WTC11 (cell line): ENCODE measurements around the gene SERTAD1. TPM values are rescaled to one million over a fixed set of nuclear protein-coding genes. Genes with fewer than 3 reads are reported as not detected.
"Not testable (repeated sequence)": the region's sequence is repeated elsewhere in the genome, so short reads cannot be mapped to it uniquely, and the experiment has no call there.

Source experiments
- ATAC-seq: fragments of 200-7000 bp; cut with Tn5 transposase; 2 replicates; pipeline ENCODE4 v1.10.0; 2021; ENCODE audit warnings: mild to moderate bottlenecking, moderate library complexity
- CTCF ChIA-PET: fragments of 300-600 bp; sonication (Branson Sonifier 250); formaldehyde crosslinking; loops from one replicate; lab custom pipeline; 2021; ENCODE audit warnings: antibody characterized with exemption; lab: Charles Lee
- POLR2A ChIA-PET: fragments of 350-600 bp; sonication (Branson Sonifier 250); formaldehyde crosslinking; loops from one replicate; lab custom pipeline; 2021; ENCODE audit warnings: antibody characterized with exemption; lab: Charles Lee
- DNase-seq: peaks from one replicate; pipeline ENCODE4 v3.0.0; 2021; ENCODE audit warnings: low spot score
- H3K27ac Mint-ChIP-seq: 2 replicates; pipeline ENCODE4 v1.8.0; 2021; ENCODE audit warnings: mixed read lengths
- H3K27me3 Mint-ChIP-seq: 2 replicates; pipeline ENCODE4 v1.8.0; 2021; ENCODE audit warnings: low read depth, mild to moderate bottlenecking, moderate library complexity, mixed read lengths
- H3K36me3 Mint-ChIP-seq: 2 replicates; pipeline ENCODE4 v1.8.0; 2021; ENCODE audit warnings: mixed read lengths
- H3K4me1 Mint-ChIP-seq: 2 replicates; pipeline ENCODE4 v1.8.0; 2022; ENCODE audit warnings: mixed read lengths
- H3K4me3 Mint-ChIP-seq: 2 replicates; pipeline ENCODE4 v1.8.0; 2021; ENCODE audit warnings: mild to moderate bottlenecking, moderate library complexity, mixed read lengths
- H3K9me3 Mint-ChIP-seq: 2 replicates; pipeline ENCODE4 v1.8.0; 2021; ENCODE audit warnings: mixed read lengths
- AR ChIP-seq: fragments of 250-450 bp; sonication (Bioruptor Pico); IDR thresholded peaks from 2 replicates; pipeline ENCODE4 v1.9.0; 2021; ENCODE audit warnings: mild to moderate bottlenecking
- ATF1 ChIP-seq: sonication (generic); formaldehyde crosslinking; IDR thresholded peaks from 2 replicates; pipeline ENCODE4 v1.8.1; 2023; ENCODE audit warnings: mild to moderate bottlenecking, moderate library complexity, missing genetic modification reagents
- ATF2 ChIP-seq: sonication (generic); formaldehyde crosslinking; IDR thresholded peaks from 2 replicates; pipeline ENCODE4 v1.8.1; 2022; ENCODE audit warnings: low read depth, missing genetic modification reagents, borderline replicate concordance
- E2F4 ChIP-seq: sonication (generic); formaldehyde crosslinking; IDR thresholded peaks from 2 replicates; pipeline ENCODE4 v1.8.1; 2022; ENCODE audit warnings: low read depth, mild to moderate bottlenecking, moderate library complexity, missing genetic modification reagents, borderline replicate concordance
- ETV6 ChIP-seq: sonication (generic); formaldehyde crosslinking; IDR thresholded peaks from 2 replicates; pipeline ENCODE4 v1.8.1; 2022; ENCODE audit warnings: mild to moderate bottlenecking, missing genetic modification reagents
- IRF1 ChIP-seq: sonication (generic); formaldehyde crosslinking; IDR thresholded peaks from 2 replicates; pipeline ENCODE4 v1.8.0; 2023; ENCODE audit warnings: missing genetic modification reagents
- JAZF1 ChIP-seq: fragments of 250-450 bp; sonication (Bioruptor Pico); IDR thresholded peaks from 2 replicates; pipeline ENCODE4 v1.9.0; 2021; ENCODE audit warnings: moderate library complexity, mild to moderate bottlenecking, inconsistent platforms
- NFE2L1 ChIP-seq: sonication (generic); formaldehyde crosslinking; IDR thresholded peaks from 2 replicates; pipeline ENCODE4 v1.8.1; 2023; ENCODE audit warnings: missing genetic modification reagents
- NFYB ChIP-seq: sonication (generic); formaldehyde crosslinking; conservative IDR thresholded peaks from 2 replicates; pipeline ENCODE4 v1.8.0; 2022; ENCODE audit warnings: low read depth, missing genetic modification reagents
- RELA ChIP-seq: sonication (generic); formaldehyde crosslinking; IDR thresholded peaks from 2 replicates; pipeline ENCODE4 v1.8.1; 2022; ENCODE audit warnings: missing genetic modification reagents, mild to moderate bottlenecking, borderline replicate concordance
- TEAD4 ChIP-seq: sonication (generic); formaldehyde crosslinking; IDR thresholded peaks from 2 replicates; pipeline ENCODE4 v1.8.0; 2022; ENCODE audit warnings: mild to moderate bottlenecking, missing genetic modification reagents
- TP53 ChIP-seq: sonication (generic); formaldehyde crosslinking; IDR thresholded peaks from 2 replicates; pipeline ENCODE4 v1.8.1; 2023; ENCODE audit warnings: mild to moderate bottlenecking, missing genetic modification reagents
- ZMAT4 ChIP-seq: fragments of 250-450 bp; sonication (Bioruptor Pico); IDR thresholded peaks from 2 replicates; pipeline ENCODE4 v1.9.0; 2021; ENCODE audit warnings: mild to moderate bottlenecking
- ZNF121 ChIP-seq: sonication (generic); formaldehyde crosslinking; IDR thresholded peaks from 2 replicates; pipeline ENCODE4 v1.8.0; 2023; ENCODE audit warnings: missing genetic modification reagents
- ZNF219 ChIP-seq: sonication (generic); formaldehyde crosslinking; IDR thresholded peaks from 2 replicates; pipeline ENCODE4 v1.8.0; 2023; ENCODE audit warnings: missing genetic modification reagents, mild to moderate bottlenecking, borderline replicate concordance
- ZNF281 ChIP-seq: sonication (generic); formaldehyde crosslinking; IDR thresholded peaks from 2 replicates; pipeline ENCODE4 v1.8.0; 2023; ENCODE audit warnings: mild to moderate bottlenecking, missing genetic modification reagents
- ZNF317 ChIP-seq: sonication (generic); formaldehyde crosslinking; IDR thresholded peaks from 2 replicates; pipeline ENCODE4 v1.8.1; 2023; ENCODE audit warnings: low read depth, mild to moderate bottlenecking, moderate library complexity, missing genetic modification reagents, borderline replicate concordance
- ZNF423 ChIP-seq: fragments of 250-450 bp; sonication (Bioruptor Pico); IDR thresholded peaks from 2 replicates; pipeline ENCODE4 v2.1.2; 2022; ENCODE audit warnings: mild to moderate bottlenecking, moderate library complexity
- total RNA-seq: library from RNA; stranded (reverse); gene quantifications from 3 replicates; pipeline ENCODE4 v1.2.3, GENCODE V29; 2021

SERTAD1 gene
- total RNA-seq, 1 experiment from 2014 or later: 6.8 TPM

GRCh38 chr19:40408598-40408925 lies 17.2 kb downstream of the SERTAD1 start:
- H3K4me1 Mint-ChIP-seq: peaks cover 39% of the 10 kb centered on the region
- H3K4me3 Mint-ChIP-seq, H3K27me3 Mint-ChIP-seq, H3K36me3 Mint-ChIP-seq, ATAC-seq, H3K27ac Mint-ChIP-seq, DNase-seq, POLR2A ChIA-PET, H3K9me3 Mint-ChIP-seq: not testable (repeated sequence)
- peak; percentile 93 for TF ChIP-seq ZNF121 (CRISPR knock-in tag)
- CTCF ChIA-PET: interaction anchor here (1.2 to 4.0 kb wide), 2 partner anchors 12 to 17 kb away, joined by 5 to 33 read pairs; partner anchors contain the start of gene SERTAD1

- H3K27me3 Mint-ChIP-seq: no peaks in the 10 kb centered on the region; the same call in 1 of the 2 replicates
- H3K4me1 Mint-ChIP-seq: peaks cover 36% of the 10 kb centered on the region
- ChIA-PET POLR2A (no interaction called here), CTCF (interaction anchor here (0.5 to 4.0 kb wide), 7 partner anchors 11 to 641 kb away, joined by 3 to 33 read pairs (median 4); partner anchors contain the start of gene SERTAD1)
- no peaks in the 10 kb centered on the region for H3K9me3 Mint-ChIP-seq
- no peaks in the 10 kb centered on the region for H3K36me3 Mint-ChIP-seq
- H3K4me3 Mint-ChIP-seq: no peak overlapping the region
- H3K27ac Mint-ChIP-seq: no peak overlapping the region
- ATAC-seq (no peak), DNase-seq (no peak)
- TF ChIP-seq ATF1 (CRISPR knock-in tag): no peak
- TF ChIP-seq ZNF281 (CRISPR knock-in tag): no peak
- TF ChIP-seq ZMAT4 (CRISPR knock-in tag): no peak
- TF ChIP-seq IRF1: no peak
- no peak for TF ChIP-seq RELA (CRISPR knock-in tag)
- TF ChIP-seq ZNF219 (CRISPR knock-in tag): no peak
- TF ChIP-seq ATF2 (CRISPR knock-in tag): no peak
- TF ChIP-seq E2F4: no peak
- no peak for TF ChIP-seq ZNF317
- TF ChIP-seq TP53 (CRISPR knock-in tag): no peak
- no peak for TF ChIP-seq ETV6 (CRISPR knock-in tag)
- TF ChIP-seq JAZF1 (CRISPR knock-in tag): no peak
- TF ChIP-seq TEAD4 (CRISPR knock-in tag): no peak
- TF ChIP-seq NFYB (CRISPR knock-in tag): no peak
- no peak for TF ChIP-seq NFE2L1
- no peak for TF ChIP-seq ZNF423
- no peak for TF ChIP-seq AR
Observed at GRCh38 chr19:40407714-40408597, 17.8 kb downstream of the SERTAD1 start.
